ENCODE measurements around the gene GCLC.

DNA sequence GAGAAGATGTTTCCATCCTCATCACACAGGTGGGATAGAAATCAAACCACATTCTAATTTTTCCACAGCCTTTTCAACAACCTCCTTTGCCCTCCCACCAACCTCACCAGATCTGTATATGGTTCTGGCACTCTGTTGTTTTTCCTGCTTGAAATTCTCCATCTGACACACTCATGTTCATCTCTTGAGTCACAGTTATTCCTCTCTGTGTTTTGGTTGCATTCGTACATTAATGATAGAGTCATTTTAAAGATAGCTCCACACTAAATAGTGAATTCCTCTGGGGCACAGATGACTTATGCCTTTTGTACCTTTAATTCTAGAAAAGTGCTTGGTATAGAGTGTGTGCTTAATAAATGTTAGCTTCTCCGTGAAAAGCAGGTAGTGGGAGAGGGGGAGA lies 1.4 kb upstream of the GCLC start:
- no peak for TF ChIP-seq POLR2AphosphoS5 (IDR thresholded peaks at IDR 0.05; ENCODE audit: borderline replicate concordance, low read depth, low read length)
- no peak for TF ChIP-seq EZH2 (IDR thresholded peaks at IDR 0.05)

Data from SK-N-MC (cell line).